Measurements from ENCODE around the gene PGS1.

Gene PGS1

DNA sequence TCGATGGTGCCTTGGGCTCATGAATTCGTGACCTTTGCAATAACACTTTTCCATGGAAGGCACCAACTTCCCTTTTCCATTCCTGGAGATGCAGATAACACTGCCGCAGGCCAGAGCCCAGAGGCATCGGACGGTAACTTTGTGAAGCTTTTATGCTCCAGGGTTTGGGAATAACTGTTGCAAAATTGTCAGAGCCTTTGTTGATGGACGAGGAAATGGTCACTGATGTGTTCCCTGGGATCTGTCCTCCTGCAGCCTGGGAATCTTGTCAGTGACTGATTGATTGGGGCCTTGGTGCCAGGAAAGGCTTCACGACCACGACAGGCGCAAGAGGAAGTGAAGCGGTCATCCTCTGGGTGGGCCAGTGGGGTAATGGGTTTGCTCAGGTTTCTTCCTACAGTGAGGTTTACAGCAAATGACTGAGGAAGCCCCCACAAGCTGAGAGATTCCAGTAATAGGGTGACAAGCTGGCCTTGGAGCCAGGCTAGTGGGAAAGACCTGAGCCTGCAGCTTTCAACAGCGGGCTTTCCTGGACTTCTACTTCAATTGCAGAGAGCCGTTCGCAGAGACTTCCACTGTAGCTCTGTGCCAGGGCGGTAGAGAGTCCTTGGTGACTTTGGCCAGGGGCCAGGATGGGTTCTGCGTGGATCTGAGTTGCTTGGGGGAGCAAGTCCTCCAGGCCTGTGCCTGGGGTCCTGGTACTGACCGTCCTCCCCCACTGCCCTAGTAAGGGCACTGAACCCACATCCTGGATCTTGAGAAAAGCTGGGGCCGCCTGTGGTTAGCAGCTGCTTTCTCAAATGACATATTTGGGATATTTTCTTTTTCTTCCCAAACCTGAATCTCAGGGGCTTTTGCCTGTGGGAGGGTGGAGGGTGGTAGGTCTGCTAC is 37.6 kb downstream of the PGS1 start:
- Histone ChIP-seq H3K4me2 (ENCODE audit: insufficient read depth, low read length) (no peak overlapping the region), H3K27me3 (ENCODE audit: insufficient read depth, low read length, poor library complexity) (no peaks in the 10 kb centered on the region), H3K79me2 (ENCODE audit: insufficient read depth, low read length) (peaks cover 7% of the 10 kb centered on the region; the same call in 1 of the 2 replicates), H2AFZ (ENCODE audit: low read depth, low read length) (no peak overlapping the region), H3K9ac (ENCODE audit: low read depth, low read length) (no peak overlapping the region), H3K27ac (ENCODE audit: low read length) (no peak overlapping the region), H3K36me3 (ENCODE audit: insufficient read depth, low read length) (peaks cover 89% of the 10 kb centered on the region), H4K20me1 (ENCODE audit: insufficient read depth, low read length) (peaks cover 61% of the 10 kb centered on the region), H3K9me3 (ENCODE audit: insufficient read depth, low read length, severe bottlenecking) (no peaks in the 10 kb centered on the region), H3K4me1 (ENCODE audit: insufficient read depth, low read length) (no peaks in the 10 kb centered on the region), H3K4me3 (ENCODE audit: low read depth in 1 of 2, low read length in 2 of 2) (no peak overlapping the region)
- DNase-seq (no peak), ATAC-seq (ENCODE audit: insufficient read depth, low read depth) (no peak)
- TF ChIP-seq, protein P1, sequence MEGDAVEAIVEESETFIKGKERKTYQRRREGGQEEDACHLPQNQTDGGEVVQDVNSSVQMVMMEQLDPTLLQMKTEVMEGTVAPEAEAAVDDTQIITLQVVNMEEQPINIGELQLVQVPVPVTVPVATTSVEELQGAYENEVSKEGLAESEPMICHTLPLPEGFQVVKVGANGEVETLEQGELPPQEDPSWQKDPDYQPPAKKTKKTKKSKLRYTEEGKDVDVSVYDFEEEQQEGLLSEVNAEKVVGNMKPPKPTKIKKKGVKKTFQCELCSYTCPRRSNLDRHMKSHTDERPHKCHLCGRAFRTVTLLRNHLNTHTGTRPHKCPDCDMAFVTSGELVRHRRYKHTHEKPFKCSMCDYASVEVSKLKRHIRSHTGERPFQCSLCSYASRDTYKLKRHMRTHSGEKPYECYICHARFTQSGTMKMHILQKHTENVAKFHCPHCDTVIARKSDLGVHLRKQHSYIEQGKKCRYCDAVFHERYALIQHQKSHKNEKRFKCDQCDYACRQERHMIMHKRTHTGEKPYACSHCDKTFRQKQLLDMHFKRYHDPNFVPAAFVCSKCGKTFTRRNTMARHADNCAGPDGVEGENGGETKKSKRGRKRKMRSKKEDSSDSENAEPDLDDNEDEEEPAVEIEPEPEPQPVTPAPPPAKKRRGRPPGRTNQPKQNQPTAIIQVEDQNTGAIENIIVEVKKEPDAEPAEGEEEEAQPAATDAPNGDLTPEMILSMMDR (IDR thresholded peaks at IDR 0.05; ENCODE audit: borderline replicate concordance, extremely low read depth, low read length, poor library complexity, severe bottlenecking) = no peak
- no peak for TF ChIP-seq EZH2 (IDR thresholded peaks at IDR 0.05; ENCODE audit: borderline replicate concordance, low read depth, low read length, severe bottlenecking)

DNA sequence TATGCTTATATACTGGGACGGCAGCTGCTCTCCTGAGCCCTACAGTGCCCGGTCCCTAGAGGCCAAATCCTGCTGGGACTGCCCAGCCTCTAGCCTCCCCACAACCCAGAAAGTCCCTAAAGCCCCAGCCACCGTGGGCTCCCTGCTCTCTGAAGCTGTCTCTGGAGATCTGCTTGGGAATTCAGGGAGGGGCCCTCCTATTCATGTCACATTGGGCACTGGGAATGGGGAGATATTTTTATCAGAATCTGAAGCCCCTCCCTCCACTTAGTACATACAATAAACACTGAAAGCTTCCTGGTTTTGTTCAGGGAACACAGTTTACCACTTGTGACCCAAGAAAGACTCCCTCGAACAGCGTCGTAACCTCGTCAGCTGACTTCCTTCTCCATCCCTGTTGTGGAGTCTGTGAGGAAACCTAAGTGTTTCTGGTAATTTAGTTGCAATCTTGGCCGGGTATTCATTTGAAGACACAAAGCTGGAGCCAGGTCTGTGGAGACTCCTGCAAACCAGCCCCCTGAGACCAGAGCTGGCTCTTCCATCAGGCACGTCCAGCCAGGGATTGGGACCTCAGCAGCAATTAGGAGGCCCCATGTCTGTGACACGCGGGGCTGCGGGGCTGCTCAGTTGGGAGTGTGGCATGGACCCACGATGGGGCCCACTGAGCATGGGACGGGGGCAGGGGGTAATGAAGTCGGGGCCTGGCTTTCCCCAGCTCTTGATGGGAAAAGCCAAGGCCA is 38.5 kb downstream of the PGS1 start:
- DNase-seq (no peak), ATAC-seq (ENCODE audit: insufficient read depth, low read depth) (no peak)
- Histone ChIP-seq H2AFZ (ENCODE audit: low read depth, low read length) (no peak overlapping the region), H3K79me2 (ENCODE audit: insufficient read depth, low read length) (peaks cover 7% of the 10 kb centered on the region; the same call in 1 of the 2 replicates), H3K4me2 (ENCODE audit: insufficient read depth, low read length) (no peak overlapping the region), H3K9ac (ENCODE audit: low read depth, low read length) (no peak overlapping the region), H3K27ac (ENCODE audit: low read length) (no peak overlapping the region), H4K20me1 (ENCODE audit: insufficient read depth, low read length) (peaks cover 62% of the 10 kb centered on the region), H3K4me1 (ENCODE audit: insufficient read depth, low read length) (no peaks in the 10 kb centered on the region), H3K36me3 (ENCODE audit: insufficient read depth, low read length) (peaks cover 90% of the 10 kb centered on the region), H3K9me3 (ENCODE audit: insufficient read depth, low read length, severe bottlenecking) (no peaks in the 10 kb centered on the region), H3K4me3 (ENCODE audit: low read depth in 1 of 2, low read length in 2 of 2) (no peak overlapping the region), H3K27me3 (ENCODE audit: insufficient read depth, low read length, poor library complexity) (no peaks in the 10 kb centered on the region)
- TF ChIP-seq, protein P1 (IDR thresholded peaks at IDR 0.05; ENCODE audit: borderline replicate concordance, extremely low read depth, low read length, poor library complexity, severe bottlenecking) = no peak
- TF ChIP-seq EZH2 (IDR thresholded peaks at IDR 0.05; ENCODE audit: borderline replicate concordance, low read depth, low read length, severe bottlenecking) = no peak

DNA sequence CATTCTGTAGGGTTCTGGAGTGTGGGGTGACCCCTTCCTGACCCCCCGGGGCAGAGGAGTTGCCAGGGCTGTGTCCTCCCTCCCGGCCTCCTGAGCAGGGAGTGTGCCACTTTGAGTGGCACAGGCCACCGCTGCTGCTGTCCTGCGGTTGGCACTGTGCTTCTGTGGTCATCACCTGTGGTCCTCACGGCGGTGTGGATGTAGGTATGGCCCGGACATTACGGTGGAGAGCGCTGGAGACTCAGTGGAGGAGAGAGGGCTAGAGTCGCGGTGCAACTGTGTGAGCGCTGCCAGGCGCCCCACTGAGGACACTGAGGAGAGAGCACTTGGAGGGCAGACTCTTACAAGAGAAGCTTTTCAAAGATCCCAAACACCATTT is 39.1 kb downstream of the PGS1 start:
- no peaks in the 10 kb centered on the region for H3K4me1 ChIP-seq (ENCODE audit: insufficient read depth, low read length)
- no peak overlapping the region for H3K27ac ChIP-seq (ENCODE audit: low read length)
- DNase-seq (no peak), ATAC-seq (ENCODE audit: insufficient read depth, low read depth) (no peak)
- no peak overlapping the region for H2AFZ ChIP-seq (ENCODE audit: low read depth, low read length)
- 0 out of 2 replicates have a peak, but pooled peaks cover 6% of the 10 kb centered on the region for H3K79me2 ChIP-seq (ENCODE audit: insufficient read depth, low read length)
- no peak overlapping the region for H3K4me2 ChIP-seq (ENCODE audit: insufficient read depth, low read length)
- no peak for TF ChIP-seq EZH2 (IDR thresholded peaks at IDR 0.05; ENCODE audit: borderline replicate concordance, low read depth, low read length, severe bottlenecking)
- TF ChIP-seq, protein P1 (IDR thresholded peaks at IDR 0.05; ENCODE audit: borderline replicate concordance, extremely low read depth, low read length, poor library complexity, severe bottlenecking) = no peak
- H3K4me3 ChIP-seq (ENCODE audit: low read depth in 1 of 2, low read length in 2 of 2) = no peak overlapping the region
- H4K20me1 ChIP-seq (ENCODE audit: insufficient read depth, low read length) = peaks cover 58% of the 10 kb centered on the region
- H3K27me3 ChIP-seq (ENCODE audit: insufficient read depth, low read length, poor library complexity) = no peaks in the 10 kb centered on the region
- H3K9ac ChIP-seq (ENCODE audit: low read depth, low read length) = no peak overlapping the region
- H3K9me3 ChIP-seq (ENCODE audit: insufficient read depth, low read length, severe bottlenecking) = no peaks in the 10 kb centered on the region
- H3K36me3 ChIP-seq (ENCODE audit: insufficient read depth, low read length) = peaks cover 90% of the 10 kb centered on the region

All from DND-41 (cell line).